Stimulated activated naive CD4-positive, alpha-beta T cell treated with Interleukin-2 at 50 U/mL for 16 hours (primary cell): ENCODE results near the gene TPMT.
"Not testable (repeated sequence)": the region's sequence is repeated elsewhere in the genome, so short reads cannot be mapped to it uniquely, and the experiment has no call there.

ENCODE experiments used
- DNase-seq: peaks from one replicate; lab custom pipeline; 2025; lab: John Stamatoyannopoulos, UW

TPMT gene

GRCh38 chr6:18154507-18155149, at the start of gene TPMT:
Gene TPMT (minus strand): TSS chr6:18155077. CDS start chr6:18149127, 5,950 bp downstream.
- DNase-seq, result no peak

GRCh38 chr6:18203786-18204185, 48.9 kb upstream of the TPMT start:
- no peak for DNase-seq

- no peak for DNase-seq
These were observed 37.1 kb upstream of the TPMT start for GRCh38 chr6:18192026-18192425.

- DNase-seq, result no peak
These were observed 34.3 kb upstream of the TPMT start for GRCh38 chr6:18189196-18189595.

- no peak for DNase-seq
These were observed 32.8 kb upstream of the TPMT start for GRCh38 chr6:18187701-18188100.

GRCh38 chr6:18186540-18187250, 31.8 kb upstream of the TPMT start:
- DNase-seq, result no peak

GRCh38 chr6:18186033-18186432, 31.2 kb upstream of the TPMT start:
- no peak for DNase-seq

- no peak for DNase-seq
These were observed 30.7 kb upstream of the TPMT start for GRCh38 chr6:18185624-18186023.

GRCh38 chr6:18183766-18184165, 28.9 kb upstream of the TPMT start:
- no peak for DNase-seq

GRCh38 chr6:18182568-18182967, 27.7 kb upstream of the TPMT start:
- no peak for DNase-seq

GRCh38 chr6:18179770-18180356, 25.0 kb upstream of the TPMT start:
- DNase-seq, result no peak

GRCh38 chr6:18178960-18179615, 24.2 kb upstream of the TPMT start:
- no peak for DNase-seq

GRCh38 chr6:18177286-18177965, 22.5 kb upstream of the TPMT start:
- DNase-seq, result no peak

- DNase-seq, result not testable (repeated sequence)
These were observed 21.3 kb upstream of the TPMT start for GRCh38 chr6:18176198-18176597.

- DNase-seq, result no peak
These were observed 17.0 kb upstream of the TPMT start for GRCh38 chr6:18171871-18172270.

- DNase-seq, result no peak
These were observed 13.4 kb upstream of the TPMT start for GRCh38 chr6:18168264-18168663.

GRCh38 chr6:18166312-18167036, 11.6 kb upstream of the TPMT start:
- DNase-seq, result no peak

GRCh38 chr6:18165751-18166150, 10.9 kb upstream of the TPMT start:
- no peak for DNase-seq

GRCh38 chr6:18162401-18162800, 7.5 kb upstream of the TPMT start:
- no peak for DNase-seq

- no peak for DNase-seq
These were observed 6.6 kb upstream of the TPMT start for GRCh38 chr6:18161431-18161830.

GRCh38 chr6:18160911-18161310, 6.0 kb upstream of the TPMT start:
- DNase-seq, result no peak
